Measurements from ENCODE around the gene ZFYVE28.

Gene ZFYVE28

GRCh38 chr4:2322227-2322626 lies 96.2 kb downstream of the ZFYVE28 start:
- ATAC-seq: no peak

GRCh38 chr4:2321279-2322196 lies 96.9 kb downstream of the ZFYVE28 start:
- H3K27me3 Mint-ChIP-seq: no peaks in the 10 kb centered on the region
- DNase-seq (no peak), ATAC-seq (no peak)
- peak overlapping the region in 1 of 2 donors; percentile 45 for H3K27ac Mint-ChIP-seq
- H3K4me1 Mint-ChIP-seq: no peaks in the 10 kb centered on the region
- peaks cover 0 to 7% of the 10 kb centered on the region in 2 donors for H3K9me3 Mint-ChIP-seq
- no peak overlapping the region for H3K4me3 Mint-ChIP-seq

More at GRCh38 chr4:2322227-2322626, 96.2 kb downstream of the ZFYVE28 start:
- Mint-ChIP-seq H3K9me3 (peaks cover 0 to 7% of the 10 kb centered on the region in 2 donors), H3K4me3 (no peak overlapping the region), H3K27ac (no peak overlapping the region), H3K4me1 (no peaks in the 10 kb centered on the region), H3K27me3 (no peaks in the 10 kb centered on the region)
- DNase-seq: no peak

GRCh38 chr4:2320746-2321145 lies 97.7 kb downstream of the ZFYVE28 start:
- H3K4me3 Mint-ChIP-seq: no peak overlapping the region

GRCh38 chr4:2320152-2320551 lies 98.3 kb downstream of the ZFYVE28 start:
- ATAC-seq (no peak), DNase-seq (peak in 1 of 2 donors; percentile 4)
- H3K27ac Mint-ChIP-seq: no peak overlapping the region
- peaks cover 0 to 5% of the 10 kb centered on the region in 2 donors for H3K9me3 Mint-ChIP-seq
- no peak overlapping the region for H3K4me3 Mint-ChIP-seq
- H3K4me1 Mint-ChIP-seq: no peaks in the 10 kb centered on the region
- H3K27me3 Mint-ChIP-seq: no peaks in the 10 kb centered on the region

More at GRCh38 chr4:2320746-2321145, 97.7 kb downstream of the ZFYVE28 start:
- H3K27ac Mint-ChIP-seq: peak overlapping the region in 1 of 2 donors; percentile 45
- no peaks in the 10 kb centered on the region for H3K27me3 Mint-ChIP-seq
- ATAC-seq (no peak), DNase-seq (no peak)
- no peaks in the 10 kb centered on the region for H3K4me1 Mint-ChIP-seq
- peaks cover under 1 to 2% of the 10 kb centered on the region in 2 donors for H3K9me3 Mint-ChIP-seq

GRCh38 chr4:2318885-2319284 lies 99.6 kb downstream of the ZFYVE28 start:
- no peak for DNase-seq

GRCh38 chr4:2318476-2318875 lies 100.0 kb downstream of the ZFYVE28 start:
- H3K4me3 Mint-ChIP-seq: no peak overlapping the region
- H3K27ac Mint-ChIP-seq: no peak overlapping the region
- no peaks in the 10 kb centered on the region for H3K4me1 Mint-ChIP-seq
- H3K27me3 Mint-ChIP-seq: no peaks in the 10 kb centered on the region
- DNase-seq: no peak
- no peak for ATAC-seq
- H3K9me3 Mint-ChIP-seq: peaks cover 0 to 5% of the 10 kb centered on the region in 2 donors

More at GRCh38 chr4:2318885-2319284, 99.6 kb downstream of the ZFYVE28 start:
- peak overlapping the region in 1 of 2 donors; percentile 35 for H3K27ac Mint-ChIP-seq
- no peak for ATAC-seq
- no peaks in the 10 kb centered on the region for H3K4me1 Mint-ChIP-seq
- H3K4me3 Mint-ChIP-seq: no peak overlapping the region
- H3K9me3 Mint-ChIP-seq: peaks cover 0 to 5% of the 10 kb centered on the region in 2 donors
- H3K27me3 Mint-ChIP-seq: no peaks in the 10 kb centered on the region

- ATAC-seq (no peak), DNase-seq (no peak)
- Mint-ChIP-seq H3K9me3 (peaks cover 0 to 16% of the 10 kb centered on the region in 2 donors), H3K4me1 (no peaks in the 10 kb centered on the region), H3K27me3 (no peaks in the 10 kb centered on the region), H3K27ac (no peak overlapping the region), H3K4me3 (no peak overlapping the region)
Observed at GRCh38 chr4:2313366-2313765, 105.1 kb downstream of the ZFYVE28 start.

GRCh38 chr4:2306773-2307410 lies 111.6 kb downstream of the ZFYVE28 start:
- Mint-ChIP-seq H3K27ac (no peak overlapping the region), H3K4me3 (no peak overlapping the region), H3K9me3 (peaks cover 7 to 16% of the 10 kb centered on the region in 2 donors), H3K4me1 (no peaks in the 10 kb centered on the region), H3K27me3 (no peaks in the 10 kb centered on the region)
- DNase-seq: no peak
- ATAC-seq: no peak

GRCh38 chr4:2305766-2306501 lies 112.5 kb downstream of the ZFYVE28 start:
- DNase-seq (peak in 1 of 2 donors; percentile 2), ATAC-seq (no peak)
- H3K27me3 Mint-ChIP-seq: no peaks in the 10 kb centered on the region
- H3K4me3 Mint-ChIP-seq: no peak overlapping the region
- no peak overlapping the region for H3K27ac Mint-ChIP-seq
- H3K4me1 Mint-ChIP-seq: no peaks in the 10 kb centered on the region
- H3K9me3 Mint-ChIP-seq: peaks cover 7 to 16% of the 10 kb centered on the region in 2 donors

- no peaks in the 10 kb centered on the region for H3K27me3 Mint-ChIP-seq
- H3K27ac Mint-ChIP-seq: no peak overlapping the region
- H3K4me3 Mint-ChIP-seq: no peak overlapping the region
- peak in 1 of 2 donors; percentile 2 for DNase-seq
- no peak for ATAC-seq
- no peaks in the 10 kb centered on the region for H3K4me1 Mint-ChIP-seq
- H3K9me3 Mint-ChIP-seq: peaks cover 7 to 11% of the 10 kb centered on the region in 2 donors
Observed at GRCh38 chr4:2304877-2305561, 113.4 kb downstream of the ZFYVE28 start.

- Mint-ChIP-seq H3K27me3 (no peaks in the 10 kb centered on the region), H3K4me1 (no peaks in the 10 kb centered on the region), H3K27ac (no peak overlapping the region), H3K9me3 (peaks cover 8 to 9% of the 10 kb centered on the region in 2 donors), H3K4me3 (no peak overlapping the region)
- DNase-seq (peak in 1 of 2 donors; percentile 5), ATAC-seq (no peak)
Observed at GRCh38 chr4:2304321-2304876, 114.0 kb downstream of the ZFYVE28 start.

- peaks cover 5 to 14% of the 10 kb centered on the region in 2 donors for H3K9me3 Mint-ChIP-seq
- H3K27me3 Mint-ChIP-seq: no peaks in the 10 kb centered on the region
- H3K4me3 Mint-ChIP-seq: no peak overlapping the region
- no peaks in the 10 kb centered on the region for H3K4me1 Mint-ChIP-seq
- peak; percentile 37 for ATAC-seq
- no peak overlapping the region for H3K27ac Mint-ChIP-seq
- DNase-seq: peak in 1 of 2 donors; percentile 6
Observed at GRCh38 chr4:2303686-2304320, 114.6 kb downstream of the ZFYVE28 start.

- H3K27ac Mint-ChIP-seq: peak overlapping the region in 1 of 2 donors; percentile 40
- H3K4me1 Mint-ChIP-seq: peaks cover under 1% of the 10 kb centered on the region
- H3K27me3 Mint-ChIP-seq: no peaks in the 10 kb centered on the region
- DNase-seq: peak in 1 of 2 donors; percentile 3
- peaks cover 5 to 14% of the 10 kb centered on the region in 2 donors for H3K9me3 Mint-ChIP-seq
- no peak overlapping the region for H3K4me3 Mint-ChIP-seq
- ATAC-seq: peak; percentile 13
Observed at GRCh38 chr4:2303121-2303685, 115.2 kb downstream of the ZFYVE28 start.

Measured in stimulated activated naive CD8-positive, alpha-beta T cell treated with anti-CD3 and anti-CD28 coated beads, Interleukin-15, amount 100 ng/mL, for 72 hours (primary cell).